COLO829 (cell line): ENCODE measurements around the gene GLT1D1.
"Not testable (repeated sequence)": the region's sequence is repeated elsewhere in the genome, so short reads cannot be mapped to it uniquely, and the experiment has no call there.

Experiments used
- DNase-seq: peaks from one replicate; pipeline ENCODE4 v3.0.0; 2012; ENCODE audit warnings: low spot score

Gene GLT1D1

GRCh38 chr12:128852885-128853599 lies at the start of gene GLT1D1:
Gene GLT1D1 (plus strand): TSS chr12:128853478. CDS start chr12:128853582, 104 bp downstream.
- no peak for DNase-seq

GRCh38 chr12:128803788-128804187 lies 49.5 kb upstream of the GLT1D1 start:
- DNase-seq: no peak

GRCh38 chr12:128804762-128805161 lies 48.5 kb upstream of the GLT1D1 start:
- DNase-seq: no peak

GRCh38 chr12:128805406-128805805 lies 47.9 kb upstream of the GLT1D1 start:
- DNase-seq: not testable (repeated sequence)

- DNase-seq: no peak
Measured at GRCh38 chr12:128806573-128806972, 46.7 kb upstream of the GLT1D1 start.

GRCh38 chr12:128807161-128807724 lies 46.0 kb upstream of the GLT1D1 start:
- no peak for DNase-seq

- DNase-seq: no peak
Measured at GRCh38 chr12:128808651-128809050, 44.6 kb upstream of the GLT1D1 start.

GRCh38 chr12:128810182-128811127 lies 42.8 kb upstream of the GLT1D1 start:
- no peak for DNase-seq

GRCh38 chr12:128811806-128812205 lies 41.5 kb upstream of the GLT1D1 start:
- DNase-seq: no peak

- DNase-seq: no peak
Measured at GRCh38 chr12:128813392-128813791, 39.9 kb upstream of the GLT1D1 start.

- DNase-seq: no peak
Measured at GRCh38 chr12:128813883-128814282, 39.4 kb upstream of the GLT1D1 start.

- DNase-seq: no peak
Measured at GRCh38 chr12:128814411-128815261, 38.6 kb upstream of the GLT1D1 start.

- DNase-seq: no peak
Measured at GRCh38 chr12:128815779-128816642, 37.3 kb upstream of the GLT1D1 start.

- no peak for DNase-seq
Measured at GRCh38 chr12:128816643-128816920, 36.7 kb upstream of the GLT1D1 start.

- DNase-seq: no peak
Measured at GRCh38 chr12:128817111-128818015, 35.9 kb upstream of the GLT1D1 start.

GRCh38 chr12:128818065-128819022 lies 34.9 kb upstream of the GLT1D1 start:
- DNase-seq: peak; percentile 45

GRCh38 chr12:128819293-128820144 lies 33.8 kb upstream of the GLT1D1 start:
- no peak for DNase-seq

GRCh38 chr12:128820253-128820652 lies 33.0 kb upstream of the GLT1D1 start:
- no peak for DNase-seq
